HG03039 (cell line): ENCODE data around the gene KIF22.
"Not testable (repeated sequence)": the region's sequence is repeated elsewhere in the genome, so short reads cannot be mapped to it uniquely, and the experiment has no call there.

Experiments used
- ATAC-seq: cut with Tn5 transposase; IDR thresholded peaks from one replicate; pipeline ENCODE4 v1.9.1; 2021; ENCODE audit warnings: mild to moderate bottlenecking, moderate library complexity; ENCODE audit not compliant: unreplicated experiment

The KIF22 gene

GRCh38 chr16:29790183-29790948 lies at the start of gene KIF22:
Gene KIF22 (plus strand): TSS chr16:29790751. CDS start chr16:29790760, 9 bp downstream.
- ATAC-seq: peak; percentile 88

- no peak for ATAC-seq
Measured at GRCh38 chr16:29742683-29743275, 47.8 kb upstream of the KIF22 start.

DNA sequence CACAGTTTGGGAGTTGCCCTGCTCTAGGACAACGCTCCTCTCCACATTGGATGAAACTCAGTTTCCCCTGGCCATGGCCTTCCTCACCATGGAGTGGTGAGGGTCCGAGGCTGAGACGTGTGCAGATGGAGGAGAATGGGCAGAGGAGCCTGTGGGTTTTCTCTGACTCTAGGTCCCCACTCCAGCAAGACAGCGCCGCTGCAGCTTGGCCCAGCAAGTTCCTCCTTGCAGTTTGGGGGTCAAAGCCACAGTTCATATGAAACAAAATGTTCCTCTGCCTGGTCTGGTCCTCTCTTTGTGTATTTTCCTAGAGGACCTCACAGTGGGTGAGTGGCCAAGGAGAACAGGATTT lies 47.1 kb upstream of the KIF22 start:
- no peak for ATAC-seq

DNA sequence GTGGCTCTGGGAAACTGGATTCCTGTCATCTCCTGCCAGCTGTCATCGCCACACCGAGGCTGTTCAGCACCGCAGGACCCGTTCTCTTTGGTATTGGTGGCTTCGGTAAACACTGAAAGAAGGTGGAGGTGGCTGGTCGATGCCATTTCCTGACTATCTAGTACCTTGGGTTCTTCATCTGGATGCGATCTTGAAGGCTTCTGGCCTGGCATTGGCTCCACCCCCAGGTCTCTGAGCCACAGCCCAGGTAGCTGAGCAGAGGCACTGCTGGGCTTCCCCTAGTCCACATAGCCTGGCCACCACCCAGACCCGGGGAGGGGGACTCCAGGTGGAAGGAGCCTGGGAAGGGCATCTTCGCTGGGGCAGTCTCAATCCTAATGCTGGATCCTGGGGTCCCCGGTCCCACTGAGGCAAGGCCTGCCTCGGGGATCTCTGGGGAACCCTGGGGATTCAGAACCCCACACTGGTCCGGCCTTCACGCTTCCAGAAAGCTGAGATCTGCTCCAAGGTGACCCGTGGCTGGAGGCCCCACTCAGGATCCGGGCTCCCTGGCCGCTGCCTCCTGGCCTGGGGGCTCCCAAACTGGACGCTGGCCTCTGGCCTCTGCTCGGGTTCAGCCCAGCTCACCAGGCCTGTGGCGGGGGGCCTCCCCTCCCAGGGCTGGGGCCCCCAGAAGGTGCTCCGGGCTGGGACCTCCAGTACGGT lies 46.6 kb upstream of the KIF22 start:
- ATAC-seq: no peak

DNA sequence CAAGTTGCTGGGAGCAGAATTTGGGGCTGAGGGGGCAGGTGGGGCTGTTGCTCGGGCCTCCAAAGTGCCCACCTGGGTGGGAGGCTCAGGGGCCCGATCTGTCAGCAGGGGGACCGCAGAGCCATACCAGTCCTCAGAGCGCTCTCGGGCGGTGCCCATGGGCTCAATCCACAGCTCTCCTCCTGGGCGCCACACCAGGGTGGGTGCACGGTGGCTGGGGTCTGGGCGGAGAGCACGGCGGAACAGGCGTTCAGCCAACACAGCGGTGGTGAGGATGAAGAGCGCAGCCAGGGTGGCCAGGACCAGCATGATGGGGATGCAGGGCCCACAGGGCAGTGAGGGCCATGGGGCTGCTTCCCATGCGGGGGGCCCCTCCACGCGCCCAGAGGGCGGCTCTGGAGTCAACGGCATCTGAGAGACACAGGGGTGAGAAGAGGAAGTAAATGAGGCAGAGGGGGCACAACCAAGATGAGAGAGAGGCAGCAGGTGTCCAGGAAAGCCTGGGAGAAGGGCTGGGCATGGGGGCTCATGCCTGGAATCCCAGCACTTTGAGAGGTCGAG lies 45.9 kb upstream of the KIF22 start:
- ATAC-seq: no peak

DNA sequence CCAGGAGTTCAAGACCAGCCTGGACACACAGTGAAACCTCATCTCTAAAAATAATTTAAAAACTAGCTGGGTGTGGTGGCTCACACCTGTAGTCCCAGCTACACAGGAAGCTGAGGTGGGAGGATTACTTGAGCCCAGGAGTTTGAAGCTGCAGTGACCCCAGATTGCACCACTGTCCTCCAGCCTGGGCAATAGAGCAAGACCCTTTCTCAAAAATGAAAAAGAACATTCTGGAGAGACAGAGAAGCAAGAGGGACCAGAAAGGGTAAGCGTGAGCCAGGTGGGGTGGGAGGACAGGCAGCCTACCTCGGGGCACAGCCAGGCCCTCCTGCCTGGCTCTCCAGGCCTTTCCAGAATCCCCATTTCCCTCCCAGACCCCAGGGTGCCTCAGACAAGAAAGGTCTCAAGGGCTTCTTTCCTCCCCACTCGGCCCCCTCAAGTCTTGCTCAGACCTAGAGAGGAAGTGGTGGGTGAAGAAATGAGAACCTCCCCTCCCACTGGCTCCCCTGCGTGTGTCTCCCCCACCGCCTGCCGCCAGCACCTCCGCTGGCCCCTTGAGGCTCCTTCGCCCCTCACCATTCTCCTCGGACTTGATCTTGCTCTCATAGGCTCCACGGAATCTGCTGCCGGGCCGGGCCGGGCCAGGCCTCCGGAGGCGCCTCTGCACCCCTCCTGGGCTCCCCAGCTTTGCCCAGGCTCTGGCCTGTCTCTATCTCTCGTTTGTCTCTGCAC lies 45.3 kb upstream of the KIF22 start:
- ATAC-seq: peak; percentile 24

DNA sequence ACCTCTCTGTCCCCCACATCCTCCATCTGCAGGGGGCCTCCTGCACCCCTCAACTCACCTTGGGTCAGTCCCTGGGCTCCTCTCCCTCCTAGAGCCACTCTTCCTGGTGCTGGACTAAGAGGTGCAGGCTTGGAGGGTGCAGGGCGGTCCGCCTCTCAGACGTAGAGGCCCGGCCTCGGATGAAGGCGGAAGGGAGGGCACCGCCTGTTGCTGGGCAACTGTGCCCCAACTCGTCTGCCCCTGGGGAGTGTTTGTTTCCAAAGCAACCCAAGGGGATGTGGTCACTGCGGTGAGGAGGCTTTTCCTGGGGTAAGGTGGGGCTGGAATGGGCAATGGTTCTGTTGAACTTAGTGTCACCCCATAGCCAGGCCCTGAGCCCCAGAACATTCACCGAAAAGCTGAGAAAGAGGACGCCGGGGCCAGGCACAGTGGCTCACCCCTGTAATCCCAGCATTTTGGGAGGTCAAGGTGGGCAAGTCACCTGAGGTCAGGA lies 44.7 kb upstream of the KIF22 start, which contains the start of gene C16orf54:
C16orf54 (minus strand) TSS at position 138 of the 493 bp plus-strand sequence. CDS start 1,039 bp downstream, outside the sequence.
- peak; percentile 71 for ATAC-seq

DNA sequence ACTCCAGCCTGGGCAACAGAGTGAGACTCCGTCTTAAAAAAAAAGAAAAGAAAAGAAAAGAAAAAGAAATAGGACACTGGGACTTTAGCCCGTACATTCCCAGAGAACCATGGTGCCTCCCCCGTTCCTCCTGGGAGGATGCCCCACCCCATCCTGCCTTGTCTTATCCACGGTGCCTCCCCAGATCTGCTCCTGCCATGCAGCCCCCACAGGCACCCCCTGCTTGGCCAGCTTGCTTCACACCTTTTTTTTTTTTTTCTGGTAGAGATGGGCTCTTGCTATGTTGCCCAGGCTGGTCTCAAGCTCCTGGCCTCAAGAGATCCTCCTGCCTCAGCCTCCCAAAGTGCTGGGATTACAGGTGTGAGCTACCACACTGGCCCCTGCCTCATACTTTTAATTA lies 44.0 kb upstream of the KIF22 start:
- ATAC-seq: not testable (repeated sequence)

- ATAC-seq: no peak
Measured at GRCh38 chr16:29747947-29748759, 42.4 kb upstream of the KIF22 start.

- ATAC-seq: not testable (repeated sequence)
Measured at GRCh38 chr16:29748760-29749149, 41.8 kb upstream of the KIF22 start.

GRCh38 chr16:29753516-29753915 lies 37.0 kb upstream of the KIF22 start:
- ATAC-seq: no peak

DNA sequence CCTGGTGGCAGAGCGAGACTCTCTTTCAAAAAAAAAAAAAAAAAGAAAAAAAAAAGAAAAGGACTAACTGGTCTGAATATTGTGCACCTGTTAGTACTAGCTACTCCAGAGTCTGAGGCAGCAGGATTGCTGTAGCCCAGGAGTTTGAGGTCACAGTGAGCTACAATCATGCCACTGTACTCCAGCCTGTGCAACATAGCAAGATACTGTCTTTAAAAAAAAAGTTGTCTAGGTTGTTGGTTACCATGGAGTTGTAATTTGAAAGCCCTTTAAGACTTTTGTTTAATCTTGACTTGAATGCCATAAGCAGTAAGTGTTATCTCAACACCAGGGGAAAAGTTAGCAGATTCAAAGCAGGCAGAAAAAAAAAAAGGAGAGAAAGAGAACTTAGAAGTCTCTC lies 33.9 kb upstream of the KIF22 start:
- no peak for ATAC-seq

DNA sequence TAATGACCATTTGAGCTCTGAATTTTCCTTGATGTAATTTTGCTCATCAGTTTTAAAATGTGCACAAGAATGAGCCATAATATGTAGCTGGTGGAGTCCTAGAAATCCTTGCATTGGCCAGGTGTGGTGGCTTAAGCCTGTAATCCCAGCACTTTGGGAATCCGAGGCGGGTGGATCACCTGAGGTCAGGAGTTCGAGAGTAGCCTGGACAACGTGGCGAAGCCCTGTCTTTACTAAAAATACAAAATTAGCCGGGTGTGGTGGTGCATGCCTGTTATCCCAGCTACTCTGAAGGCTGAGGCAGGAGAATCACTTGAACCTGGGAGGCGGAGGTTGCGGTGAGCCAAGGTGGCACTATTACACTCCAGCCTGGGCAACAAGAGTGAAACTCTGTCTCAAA lies 33.5 kb upstream of the KIF22 start:
- ATAC-seq: not testable (repeated sequence)

DNA sequence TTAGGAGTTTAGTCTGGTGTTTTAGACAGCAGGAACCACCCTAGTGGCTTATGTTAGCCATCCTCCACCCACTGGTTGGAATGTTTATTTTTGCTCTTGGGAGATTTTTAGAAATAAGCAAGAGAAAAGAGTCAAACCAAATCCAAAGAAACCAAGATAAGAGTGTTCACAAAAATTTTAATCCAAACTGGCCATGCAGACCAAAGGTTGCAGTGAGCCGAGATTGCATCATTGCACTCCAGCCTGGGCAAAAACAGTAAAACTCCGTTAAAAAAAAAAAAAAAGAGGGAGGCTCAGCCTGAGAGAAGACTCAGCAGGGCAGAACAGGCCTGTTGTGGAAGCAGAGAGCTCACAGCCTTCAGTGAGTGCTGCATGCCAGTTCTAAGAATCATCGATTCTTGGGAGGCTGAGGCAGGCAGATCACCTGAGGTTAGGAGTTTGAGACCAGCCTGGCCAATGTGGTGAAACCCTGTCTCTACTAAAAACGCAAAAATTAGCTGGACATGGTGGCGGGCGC lies 32.5 kb upstream of the KIF22 start:
- ATAC-seq: no peak

GRCh38 chr16:29760567-29761279 lies 29.8 kb upstream of the KIF22 start:
- no peak for ATAC-seq

GRCh38 chr16:29761280-29761651 lies 29.3 kb upstream of the KIF22 start:
- ATAC-seq: not testable (repeated sequence)

DNA sequence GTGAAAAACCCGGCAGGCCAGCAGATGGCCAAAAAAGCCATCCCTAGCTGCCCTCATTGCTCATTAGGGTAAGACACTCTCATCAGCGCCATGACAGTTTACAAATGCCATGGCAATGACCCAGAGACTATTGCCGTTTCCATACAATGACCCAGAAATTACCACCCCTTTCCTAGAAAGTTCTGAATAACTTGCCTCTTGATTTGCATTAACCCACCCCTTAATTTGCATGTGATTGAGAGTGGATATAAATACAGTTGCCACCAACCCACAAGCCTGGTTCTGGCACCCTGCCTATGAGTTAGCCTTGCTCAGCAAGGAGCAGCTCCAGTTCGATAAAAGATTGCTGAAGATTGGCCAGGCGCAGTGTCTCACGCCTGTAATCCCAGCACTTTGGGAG lies 28.7 kb upstream of the KIF22 start:
- ATAC-seq: no peak

- ATAC-seq: no peak
Measured at GRCh38 chr16:29763326-29763725, 27.2 kb upstream of the KIF22 start.
